Fibroblast of lung (primary cell): ENCODE measurements around the gene PHF10. TPM values are rescaled to one million over a fixed set of nuclear protein-coding genes. Genes with fewer than 3 reads are reported as not detected.

Experiments used
- DNase-seq, 2 donors: peaks; one replicate each; pipeline versions ENCODE4 v3.0.0 to v3.0.0-alpha.2; 2010; ENCODE audit warnings: low read depth in 2 of 2
- H2AFZ ChIP-seq: 2 replicates; pipeline ENCODE4 v1.5.1; 2012; ENCODE audit warnings: low read length, control low read depth, inconsistent platforms
- H3K27ac ChIP-seq: 2 replicates; pipeline ENCODE4 v1.5.1; 2011; ENCODE audit warnings: low read length, control low read depth; ENCODE audit not compliant: insufficient read depth
- H3K27me3 ChIP-seq: 2 replicates; pipeline ENCODE4 v1.5.1; 2011; ENCODE audit warnings: mild to moderate bottlenecking, low read length; ENCODE audit not compliant: control insufficient read depth, insufficient read depth
- H3K36me3 ChIP-seq: 2 replicates; pipeline ENCODE4 v1.5.1; 2011; ENCODE audit warnings: low read length; ENCODE audit not compliant: control insufficient read depth, insufficient read depth
- H3K4me1 ChIP-seq: 2 replicates; pipeline ENCODE4 v1.5.1; 2011; ENCODE audit warnings: low read length; ENCODE audit not compliant: control insufficient read depth, insufficient read depth; ENCODE audit errors: extremely low read depth
- H3K4me2 ChIP-seq: 2 replicates; pipeline ENCODE4 v1.5.1; 2011; ENCODE audit warnings: low read length, control low read depth; ENCODE audit not compliant: insufficient read depth; ENCODE audit errors: extremely low read depth
- H3K4me3 ChIP-seq, 4 experiments: fragments of 200-600 bp in 1 of 4; sonication (generic) in 1 of 4; replicated peaks in 1 of 4; 2 replicates each; pipeline ENCODE4 v1.5.1; 2011 to 2016; ENCODE audit warnings: low read length in 4 of 4, low read depth in 3 of 4, mild to moderate bottlenecking in 3 of 4, control low read depth in 2 of 4, inconsistent platforms in 1 of 4, mixed read lengths in 1 of 4; ENCODE audit not compliant: insufficient read depth in 1 of 4; ENCODE audit errors: control extremely low read depth in 1 of 4
- H3K79me2 ChIP-seq: 2 replicates; pipeline ENCODE4 v1.5.1; 2012; ENCODE audit warnings: mild to moderate bottlenecking, low read length, inconsistent platforms; ENCODE audit not compliant: control insufficient read depth, insufficient read depth
- H3K9ac ChIP-seq: 2 replicates; pipeline ENCODE4 v1.5.1; 2011; ENCODE audit warnings: mild to moderate bottlenecking, low read length, control low read depth; ENCODE audit not compliant: insufficient read depth
- H3K9me3 ChIP-seq: 2 replicates; pipeline ENCODE4 v1.5.1; 2012; ENCODE audit warnings: low read depth, low read length; ENCODE audit not compliant: control insufficient read depth, insufficient read depth
- H4K20me1 ChIP-seq: 2 replicates; pipeline ENCODE4 v1.5.1; 2011; ENCODE audit warnings: low read length; ENCODE audit not compliant: control insufficient read depth, insufficient read depth; ENCODE audit errors: extremely low read depth
- EZH2 ChIP-seq: IDR thresholded peaks from 2 replicates; pipeline ENCODE4 v1.5.1; 2012; ENCODE audit warnings: low read length, control low read depth, mild to moderate bottlenecking; ENCODE audit errors: missing control alignments
- polyA plus RNA-seq, 2 donors: library from polyadenylated mRNA; depleted of rRNA in 1 of 2; stranded (reverse) in 1 of 2; unstranded in 1 of 2; fragments of >200 nt; gene quantifications; 2 replicates each; pipeline ENCODE4 v1.2.1, GENCODE V29; 2011 to 2012; ENCODE audit warnings: missing spikeins in 1 of 2
- total RNA-seq: library from RNA; depleted of rRNA; stranded (reverse); fragments of >200 nt; gene quantifications from 2 replicates; pipeline ENCODE4 v1.2.1, GENCODE V29; 2014
- TF ChIP-seq, protein P1 (sequence below), 2 donors: IDR thresholded peaks in 1 of 2; conservative IDR thresholded peaks in 1 of 2; 1 replicate in 1 of 2; 2 replicates in 1 of 2; pipeline ENCODE4 v1.5.1; 2011 to 2012; ENCODE audit warnings: low read length in 2 of 2, control low read depth in 1 of 2, inconsistent platforms in 1 of 2, low read depth in 1 of 2, mild to moderate bottlenecking in 1 of 2

The PHF10 gene
- total and polyA plus RNA-seq, 2 donors (not counting 1 experiment from before 2014, with no cell fraction given) = 15.5 to 20.8 TPM

- no peaks in the 10 kb centered on the region for H3K36me3 ChIP-seq
- no peaks in the 10 kb centered on the region for H4K20me1 ChIP-seq
- no peak overlapping the region for H2AFZ ChIP-seq
- peaks cover under 1% of the 10 kb centered on the region for H3K79me2 ChIP-seq
- TF ChIP-seq EZH2 = no peak
- TF ChIP-seq, protein P1, sequence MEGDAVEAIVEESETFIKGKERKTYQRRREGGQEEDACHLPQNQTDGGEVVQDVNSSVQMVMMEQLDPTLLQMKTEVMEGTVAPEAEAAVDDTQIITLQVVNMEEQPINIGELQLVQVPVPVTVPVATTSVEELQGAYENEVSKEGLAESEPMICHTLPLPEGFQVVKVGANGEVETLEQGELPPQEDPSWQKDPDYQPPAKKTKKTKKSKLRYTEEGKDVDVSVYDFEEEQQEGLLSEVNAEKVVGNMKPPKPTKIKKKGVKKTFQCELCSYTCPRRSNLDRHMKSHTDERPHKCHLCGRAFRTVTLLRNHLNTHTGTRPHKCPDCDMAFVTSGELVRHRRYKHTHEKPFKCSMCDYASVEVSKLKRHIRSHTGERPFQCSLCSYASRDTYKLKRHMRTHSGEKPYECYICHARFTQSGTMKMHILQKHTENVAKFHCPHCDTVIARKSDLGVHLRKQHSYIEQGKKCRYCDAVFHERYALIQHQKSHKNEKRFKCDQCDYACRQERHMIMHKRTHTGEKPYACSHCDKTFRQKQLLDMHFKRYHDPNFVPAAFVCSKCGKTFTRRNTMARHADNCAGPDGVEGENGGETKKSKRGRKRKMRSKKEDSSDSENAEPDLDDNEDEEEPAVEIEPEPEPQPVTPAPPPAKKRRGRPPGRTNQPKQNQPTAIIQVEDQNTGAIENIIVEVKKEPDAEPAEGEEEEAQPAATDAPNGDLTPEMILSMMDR (conservative IDR thresholded peaks at IDR 0.05 in 1 of 2, IDR thresholded peaks at IDR 0.05 in 1 of 2; ENCODE audit: low read depth in 1 of 2, low read length in 2 of 2) = no peak
- H3K27me3 ChIP-seq = no peaks in the 10 kb centered on the region
- no peak overlapping the region for H3K4me2 ChIP-seq
- H3K9me3 ChIP-seq = no peaks in the 10 kb centered on the region
- DNase-seq = no peak
- H3K27ac ChIP-seq = no peak overlapping the region
- no peak overlapping the region for H3K4me3 ChIP-seq
- peaks cover 2% of the 10 kb centered on the region for H3K4me1 ChIP-seq
- H3K9ac ChIP-seq = no peak overlapping the region
These were observed 14.3 kb downstream of the PHF10 start for GRCh38 chr6:169710009-169710408.

DNA sequence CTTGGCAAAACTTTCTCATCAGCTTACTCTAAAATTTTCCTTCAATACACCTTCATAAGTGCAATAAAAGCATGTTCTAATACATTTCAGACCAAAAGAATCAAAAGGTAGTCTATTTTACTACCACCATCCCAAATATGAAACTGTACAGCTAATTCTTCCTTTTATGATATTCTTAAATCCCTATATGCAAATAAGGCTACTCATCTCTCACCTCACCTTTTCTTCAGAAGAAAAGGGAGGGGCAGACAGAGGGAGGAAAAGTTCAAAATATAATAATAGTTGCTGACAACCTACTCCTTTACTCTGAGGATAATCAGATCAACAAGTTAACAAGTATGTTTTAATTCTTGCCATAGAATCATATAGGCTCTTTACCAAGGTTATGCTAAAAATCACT, 15.0 kb downstream of the PHF10 start:
- H3K9me3 ChIP-seq = no peaks in the 10 kb centered on the region
- H3K4me1 ChIP-seq = peaks cover 2% of the 10 kb centered on the region
- no peak for DNase-seq
- H3K4me3 ChIP-seq = no peak overlapping the region
- no peak overlapping the region for H3K9ac ChIP-seq
- H3K4me2 ChIP-seq = no peak overlapping the region
- H3K27me3 ChIP-seq = no peaks in the 10 kb centered on the region
- no peak overlapping the region for H3K27ac ChIP-seq
- H2AFZ ChIP-seq = no peak overlapping the region
- H3K79me2 ChIP-seq = peaks cover 6% of the 10 kb centered on the region
- H4K20me1 ChIP-seq = no peaks in the 10 kb centered on the region
- no peaks in the 10 kb centered on the region for H3K36me3 ChIP-seq
- TF ChIP-seq, protein P1 (conservative IDR thresholded peaks at IDR 0.05 in 1 of 2, IDR thresholded peaks at IDR 0.05 in 1 of 2; ENCODE audit: low read depth in 1 of 2, low read length in 2 of 2) = no peak
- no peak for TF ChIP-seq EZH2

- Histone ChIP-seq H3K4me2 (no peak overlapping the region), H3K4me1 (peaks cover 5% of the 10 kb centered on the region), H3K9ac (no peak overlapping the region), H3K4me3 (no peak overlapping the region), H4K20me1 (no peaks in the 10 kb centered on the region), H3K27me3 (no peaks in the 10 kb centered on the region), H3K9me3 (no peaks in the 10 kb centered on the region), H3K79me2 (peaks cover 21% of the 10 kb centered on the region), H3K36me3 (no peaks in the 10 kb centered on the region), H3K27ac (no peak overlapping the region), H2AFZ (no peak overlapping the region)
- TF ChIP-seq EZH2 = no peak
- no peak for DNase-seq
These were observed 16.5 kb downstream of the PHF10 start for GRCh38 chr6:169707772-169708171.
